SIG-M5 (cell line): ENCODE data around the gene CLEC6A.
"Not testable (repeated sequence)": the region's sequence is repeated elsewhere in the genome, so short reads cannot be mapped to it uniquely, and the experiment has no call there.

Source experiments
- DNase-seq: peaks from one replicate; lab custom pipeline; 2025; lab: John Stamatoyannopoulos, UW

CLEC6A gene

GRCh38 chr12:8495671-8496070 lies 39.9 kb downstream of the CLEC6A start:
- DNase-seq: not testable (repeated sequence)

DNA sequence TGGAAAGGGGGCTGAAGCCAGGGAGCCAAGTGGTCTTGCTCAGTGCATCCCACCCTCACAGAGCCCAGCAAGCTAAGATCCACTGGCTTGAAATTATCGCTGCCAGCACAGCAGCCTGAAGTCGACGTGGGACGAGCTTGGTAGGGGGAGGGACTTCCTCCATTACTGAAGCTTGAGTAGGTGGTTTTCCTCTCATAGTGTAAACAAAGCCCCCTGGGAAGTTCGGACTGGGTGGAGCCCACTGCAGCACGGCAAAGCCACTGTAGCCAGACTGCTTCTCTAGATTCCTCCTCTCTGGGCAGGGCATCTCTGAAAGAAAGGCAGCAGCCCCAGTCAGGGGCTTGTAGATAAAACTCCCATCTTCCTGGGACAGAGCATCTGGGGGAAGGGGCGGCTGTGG lies 40.3 kb downstream of the CLEC6A start:
- DNase-seq: not testable (repeated sequence)

GRCh38 chr12:8499616-8500015 lies 43.9 kb downstream of the CLEC6A start:
- no peak for DNase-seq

DNA sequence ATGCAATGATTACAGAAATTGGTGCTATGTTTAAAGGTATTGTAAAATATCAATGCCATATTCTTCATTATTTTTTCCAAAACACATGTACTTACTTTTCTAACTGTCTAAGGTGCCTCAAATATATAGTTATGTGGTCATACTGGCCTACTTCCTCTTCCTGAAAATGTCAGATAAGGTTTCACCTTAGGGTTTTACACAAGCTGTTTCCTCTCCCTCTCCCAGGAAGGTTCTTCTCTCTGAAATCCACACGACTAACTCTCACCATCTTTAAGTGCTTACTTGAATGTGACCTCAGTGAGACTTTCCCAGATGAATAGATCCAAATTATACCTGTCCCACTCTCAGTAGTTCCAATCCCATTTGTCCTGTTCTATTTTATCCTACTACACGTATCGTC lies 46.0 kb downstream of the CLEC6A start:
- DNase-seq: no peak

GRCh38 chr12:8504351-8504750 lies 48.6 kb downstream of the CLEC6A start:
- DNase-seq: no peak

GRCh38 chr12:8507596-8507995 lies 51.8 kb downstream of the CLEC6A start:
- DNase-seq: no peak

- no peak for DNase-seq
Measured at GRCh38 chr12:8508223-8508622, 52.5 kb downstream of the CLEC6A start.

- no peak for DNase-seq
Measured at GRCh38 chr12:8508910-8509841, 53.4 kb downstream of the CLEC6A start.

DNA sequence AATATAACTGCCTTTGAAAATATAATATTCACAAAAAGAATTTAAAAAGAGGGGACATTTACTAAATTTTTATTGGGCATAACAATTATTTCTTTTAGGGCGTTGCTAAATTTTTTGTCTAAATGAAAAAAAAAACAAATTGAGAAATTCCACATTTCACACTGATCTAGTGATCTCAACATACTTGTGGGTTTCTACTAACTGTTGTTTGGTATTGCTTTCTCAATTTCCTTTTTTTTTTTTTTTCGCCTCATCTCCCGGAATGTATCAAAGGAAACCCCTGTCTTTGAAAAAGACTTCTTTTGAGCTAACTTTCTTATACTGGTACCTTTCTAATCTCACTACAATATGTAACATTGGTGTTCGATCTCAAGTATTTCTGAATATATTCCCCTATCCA lies 57.5 kb downstream of the CLEC6A start, which contains the start of gene CLEC4D:
Gene CLEC4D (plus strand): TSS at position 248 of the 400 bp plus-strand sequence. CDS start 230 bp downstream, outside the sequence.
- DNase-seq: no peak

GRCh38 chr12:8517971-8518370 lies 62.2 kb downstream of the CLEC6A start:
- no peak for DNase-seq

DNA sequence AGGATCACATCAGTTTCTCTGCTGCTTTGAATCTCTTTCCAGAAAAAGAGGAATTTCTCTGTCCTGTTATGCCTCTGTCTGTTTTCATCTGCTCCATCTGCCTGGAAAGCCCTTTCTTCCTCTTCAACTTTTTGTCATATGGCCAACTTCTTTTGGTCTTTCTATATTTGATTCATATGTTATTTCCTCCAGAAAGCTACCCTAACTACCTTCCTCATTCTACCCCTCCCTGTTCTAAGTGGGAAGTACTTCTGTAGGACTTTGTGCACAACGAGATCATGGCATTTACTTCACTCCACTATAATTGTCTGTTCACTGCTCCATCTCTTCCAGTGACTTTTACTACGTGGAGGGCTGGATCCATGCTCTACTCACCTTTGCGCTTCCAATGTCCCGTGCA lies 63.4 kb downstream of the CLEC6A start:
- DNase-seq: no peak

GRCh38 chr12:8527250-8528130 lies 71.7 kb downstream of the CLEC6A start:
- no peak for DNase-seq
